K562 (cell line): ENCODE measurements around the gene LGALS3. TPM values are rescaled to one million over a fixed set of nuclear protein-coding genes. Genes with fewer than 3 reads are reported as not detected.
A peak's percentile ranks its signal among the peaks of the same experiment; 100 is the strongest.

Experiments used
- ATAC-seq: fragments of 200-7000 bp; cut with Tn5 transposase; 3 replicates; pipeline ENCODE4 v1.9.1; 2020; ENCODE audit warnings: moderate library complexity
- BruUV-seq: library from RNA; stranded (reverse); fragments of 400-500 nt; replicated peaks from 2 replicates; lab custom pipeline; 2021; lab: Mats Ljungman, UMichigan
- CTCF ChIA-PET: fragments of 300-600 bp; formaldehyde crosslinking; extraction: SDS; loops from one replicate; lab custom pipeline; 2021; ENCODE audit warnings: low intra/inter-chr PET ratio; lab: Yijun Ruan, JAX
- POLR2A ChIA-PET: fragments of 300-600, 350-650 bp; sonication (Branson Sonifier 250); formaldehyde crosslinking; extraction: SDS; loops from one replicate; lab custom pipeline; 2021; ENCODE audit warnings: antibody characterized with exemption, inconsistent platforms; lab: Yijun Ruan, JAX
- DNase-seq, 4 experiments: peaks; one replicate each; pipeline versions ENCODE4 v3.0.0 to v3.0.0-alpha.2; 2011 to 2018; ENCODE audit warnings: low spot score in 3 of 4, mixed read lengths in 3 of 4; ENCODE audit errors: extremely low read depth in 1 of 4
- FAIRE-seq: peaks from 2 replicates; lab custom pipeline; 2011; peaks lifted over from hg19 to GRCh38; lab: Jason Lieb, UNC
- H2AFZ ChIP-seq: 2 replicates; pipeline ENCODE4 v1.6.0; 2011; ENCODE audit warnings: low read depth, low read length, control low read depth, inconsistent platforms
- H3K27ac ChIP-seq: fragments of 200-600 bp; 3 replicates; pipeline ENCODE4 v1.8.0; 2011; ENCODE audit warnings: low read depth, mild to moderate bottlenecking, control low read depth, inconsistent platforms, low read length, moderate library complexity, mixed read lengths; ENCODE audit errors: extremely low read depth
- H3K27me3 ChIP-seq, 2 experiments: fragments of 300-600 bp in 1 of 2; 2 replicates in 1 of 2; 3 replicates in 1 of 2; pipeline versions ENCODE4 v1.6.0 to v1.8.0; 2011; ENCODE audit warnings: inconsistent platforms in 2 of 2, low read length in 2 of 2, mild to moderate bottlenecking in 1 of 2, mixed read lengths in 1 of 2, moderate library complexity in 1 of 2; ENCODE audit not compliant: control insufficient read depth in 2 of 2, insufficient read depth in 2 of 2
- H3K36me3 ChIP-seq: fragments of 300-600 bp; 3 replicates; pipeline ENCODE4 v1.8.0; 2011; ENCODE audit warnings: mild to moderate bottlenecking, low read length, inconsistent platforms; ENCODE audit not compliant: control insufficient read depth, insufficient read depth
- H3K4me1 ChIP-seq, 2 experiments: fragments of 200-600 bp in 1 of 2; replicated peaks in 1 of 2; 2 replicates in 1 of 2; 3 replicates in 1 of 2; pipeline versions ENCODE4 v1.5.1 to v1.8.0; 2011; ENCODE audit warnings: inconsistent platforms in 2 of 2, low read length in 2 of 2, mild to moderate bottlenecking in 1 of 2, mixed read lengths in 1 of 2, moderate library complexity in 1 of 2; ENCODE audit not compliant: control insufficient read depth in 2 of 2, insufficient read depth in 2 of 2
- H3K4me2 ChIP-seq: 2 replicates; pipeline ENCODE4 v1.6.1; 2011; ENCODE audit warnings: low read length, control low read depth, inconsistent platforms, mixed read lengths; ENCODE audit not compliant: insufficient read depth
- H3K4me3 ChIP-seq: fragments of 200-600 bp; sonication (generic), shearing (Covaris generic); 2 replicates; pipeline ENCODE4 v1.5.1; 2016; ENCODE audit warnings: control low read depth, inconsistent platforms
- H3K79me2 ChIP-seq: fragments of 200-600 bp; 3 replicates; pipeline ENCODE4 v1.8.0; 2011; ENCODE audit warnings: low read length, inconsistent platforms; ENCODE audit not compliant: control insufficient read depth, insufficient read depth
- H3K9ac ChIP-seq, 2 experiments: 2 replicates each; pipeline versions ENCODE4 v1.6.0 to v1.6.1; 2011; ENCODE audit warnings: low read depth in 2 of 2, low read length in 2 of 2, control low read depth in 1 of 2, inconsistent platforms in 1 of 2, mild to moderate bottlenecking in 1 of 2, mixed read lengths in 1 of 2; ENCODE audit not compliant: insufficient read depth in 1 of 2
- H3K9me1 ChIP-seq: one replicate; pipeline ENCODE4 v1.6.0; 2011; ENCODE audit warnings: inconsistent platforms, mild to moderate bottlenecking, low read length, moderate library complexity; ENCODE audit not compliant: control insufficient read depth, insufficient read depth
- H3K9me3 ChIP-seq: replicated peaks from 2 replicates; pipeline ENCODE4 v1.5.1; 2011; ENCODE audit warnings: low read depth, low read length, inconsistent platforms; ENCODE audit not compliant: control insufficient read depth, insufficient read depth
- H4K20me1 ChIP-seq: replicated peaks from 2 replicates; pipeline ENCODE4 v1.6.1; 2011; ENCODE audit warnings: low read length, inconsistent platforms, mixed read lengths; ENCODE audit not compliant: control insufficient read depth, insufficient read depth
- ETV1 ChIP-seq: fragments of 450-650 bp; conservative IDR thresholded peaks from 2 replicates; pipeline ENCODE4 v1.6.1; 2016; ENCODE audit warnings: missing genetic modification characterization, control low read depth, low read depth, missing compliant biosample characterization
- GATAD2B ChIP-seq: fragments of 450-650 bp; IDR thresholded peaks from 2 replicates; pipeline ENCODE4 v1.6.1; 2017; ENCODE audit warnings: mild to moderate bottlenecking, borderline replicate concordance
- MCM2 ChIP-seq: fragments of 450-650 bp; IDR thresholded peaks from 2 replicates; pipeline ENCODE4 v1.6.1; 2017; ENCODE audit warnings: low read depth, mild to moderate bottlenecking
- NFIC ChIP-seq: fragments of 450-650 bp; IDR thresholded peaks from 2 replicates; pipeline ENCODE4 v1.6.1; 2017; ENCODE audit warnings: mild to moderate bottlenecking, inconsistent platforms
- NR2C1 ChIP-seq, 2 experiments: fragments of 450-650 bp; IDR thresholded peaks; 2 replicates each; pipeline ENCODE4 v1.6.1; 2017; ENCODE audit warnings: mild to moderate bottlenecking in 2 of 2, antibody characterized with exemption in 1 of 2, inconsistent platforms in 1 of 2, missing compliant biosample characterization in 1 of 2, missing genetic modification characterization in 1 of 2
- NR2C2 ChIP-seq, 2 experiments: fragments of 200-800 bp in 1 of 2; sonication (Bioruptor generic) in 1 of 2; sonication (generic) in 1 of 2; formaldehyde crosslinking in 1 of 2; IDR thresholded peaks; 2 replicates each; pipeline versions ENCODE4 v1.6.1 to v1.8.0; 2016 to 2022; ENCODE audit warnings: mild to moderate bottlenecking in 1 of 2, missing compliant biosample characterization in 1 of 2, missing genetic modification characterization in 1 of 2, missing genetic modification reagents in 1 of 2
- SRSF9 ChIP-seq: fragments of 200-400 bp; formaldehyde crosslinking; IDR thresholded peaks from 2 replicates; pipeline ENCODE4 v1.6.1; 2017; ENCODE audit warnings: low read depth, low read length, borderline replicate concordance
- ZFP36 ChIP-seq: fragments of 150-350 bp; IDR thresholded peaks from 2 replicates; pipeline ENCODE4 v1.6.1; 2018; ENCODE audit warnings: low read length, low read depth; ENCODE audit not compliant: partially characterized antibody
- WGBS: fragments of 100-300 bp; shearing (Covaris generic); methylation state at CpG from one replicate; pipeline ENCODE4 v1.1.6; 2016; ENCODE audit warnings: low coverage, mixed read lengths; ENCODE audit not compliant: insufficient coverage; ENCODE audit errors: missing lambda C conversion rate; 5-methylcytosine and 5-hydroxymethylcytosine counted together
- in situ Hi-C: fragments of 300-500 bp; cut with MboI; formaldehyde crosslinking; loops from 4 replicates; pipeline ENCODE4 v1.15.0; 2018; ENCODE audit warnings: inconsistent platforms, mixed read lengths
- intact Hi-C: fragments of 100-400 bp; cut with micrococcal nuclease; formaldehyde crosslinking; loops from 2 replicates; pipeline ENCODE4 v1.14.2; 2022
- polyA plus RNA-seq, 8 experiments: library from polyadenylated mRNA; depleted of rRNA in 4 of 8; stranded (reverse) in 5 of 8; unstranded in 3 of 8; fragments of >200 nt; fragmentation: Nextera tagmentation in 2 of 8; fragmentation: Illumina TruSeq in 1 of 8; extraction: Ambion mirVana in 2 of 8; extraction: Trizol in 1 of 8; gene quantifications; 2 replicates each; pipeline versions ENCODE4 v1.2.1 to v1.2.3, GENCODE V29; 2011 to 2014; ENCODE audit warnings: inconsistent platforms in 1 of 8, missing spikeins in 1 of 8
- total RNA-seq, 7 experiments: library from RNA; depleted of rRNA in 6 of 7; stranded (reverse); fragments of >200 nt in 6 of 7; fragmentation: Illumina TruSeq in 2 of 7; extraction: Trizol in 2 of 7; gene quantifications; 2 replicates each; pipeline versions ENCODE4 v1.2.1 to v1.2.3, GENCODE V29; 2011 to 2021; ENCODE audit warnings: low replicate concordance in 1 of 7
- TF ChIP-seq, protein P1 (sequence below), 2 experiments: fragments of 450-650 bp; formaldehyde crosslinking in 1 of 2; IDR thresholded peaks; 2 replicates each; pipeline versions ENCODE4 v1.4.0 to v1.6.1; 2014 to 2020; ENCODE audit warnings: mild to moderate bottlenecking in 2 of 2, borderline replicate concordance in 1 of 2, low read depth in 1 of 2

LGALS3 gene
- total and polyA plus RNA-seq, 9 of the 15 experiments (the other 6 are each of a cell fraction or from before 2014, with no cell fraction given), result 0.04 to 1.9 (median 1.1) TPM

DNA sequence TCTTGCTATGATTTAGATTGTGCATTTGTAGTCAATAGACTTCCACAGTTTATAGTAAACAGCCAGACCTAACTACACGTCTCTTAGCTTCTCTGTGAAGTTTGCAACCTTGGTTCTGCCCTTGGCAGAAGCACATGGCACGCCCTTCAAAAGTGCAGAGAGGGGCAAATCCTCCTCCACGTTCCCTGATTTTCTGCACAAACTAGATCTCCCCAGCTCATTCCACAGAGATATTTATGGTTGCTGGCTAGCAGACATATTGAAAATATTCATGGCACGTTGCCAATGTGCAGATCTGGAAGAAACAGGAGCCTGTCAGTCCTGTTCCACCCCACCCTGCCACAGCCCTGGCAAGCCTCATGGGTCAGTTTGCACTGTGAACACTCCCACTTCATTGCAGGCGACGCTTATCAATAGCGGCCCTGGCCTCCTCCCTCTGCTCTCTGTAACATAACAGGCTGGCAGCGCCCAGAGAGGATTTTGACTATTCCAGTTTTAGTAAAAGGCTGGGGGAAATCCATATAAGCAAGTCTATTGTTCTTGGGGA, 6.5 kb upstream of the LGALS3 start:
- Histone ChIP-seq H3K4me2 (no peak overlapping the region), H3K9me1 (no peaks in the 10 kb centered on the region)

More for the DNA sequence above, 6.5 kb upstream of the LGALS3 start:
- ChIA-PET POLR2A (interaction anchor here (0.6 to 0.7 kb wide), 2 partner anchors 17 to 70 kb away, joined by 3 read pairs; no protein-coding TSS in a partner anchor), CTCF (no interaction called here)
- Histone ChIP-seq H3K27ac (no peak overlapping the region), H4K20me1 (no peaks in the 10 kb centered on the region), H3K9ac (peak overlapping the region in 1 of 2 experiments; percentile 55; a peak in 1 of 4 replicates), H2AFZ (0 out of 2 replicates have a peak overlapping the region, but pooled peaks have one; percentile 28), H3K4me3 (no peak overlapping the region), H3K36me3 (no peaks in the 10 kb centered on the region), H3K27me3 (no peaks in the 10 kb centered on the region), H3K9me3 (no peaks in the 10 kb centered on the region), H3K4me1 (peaks cover 13 to 23% of the 10 kb centered on the region in 2 experiments; a peak in 4 of 5 replicates), H3K79me2 (no peaks in the 10 kb centered on the region)
- intact Hi-C loops (no loop called here), in situ Hi-C loops (no loop called here)
- 21% methylated on average over 8 of the region's 8 CpGs for WGBS
- DNase-seq, result peak in 2 of 4 experiments; percentile 54 to 64
- BruUV-seq, result no TSS peak
- FAIRE-seq, result peak; percentile 60
- TF ChIP-seq MCM2 (no peak), NR2C2 (CRISPR knock-in tag; IDR thresholded peaks at IDR 0.05) (no peak), NR2C2 (tag; IDR thresholded peaks at IDR 0.05) (peak; percentile 9; the same call in 1 of the 2 replicates), SRSF9 (no peak), NR2C1 (IDR thresholded peaks at IDR 0.05) (peak; percentile 2; the same call in 1 of the 2 replicates), NR2C1 (tag; IDR thresholded peaks at IDR 0.05) (no peak), NFIC (peak; percentile 88), GATAD2B (no peak), ETV1 (tag) (no peak), ZFP36 (no peak)
- TF ChIP-seq, protein P1, sequence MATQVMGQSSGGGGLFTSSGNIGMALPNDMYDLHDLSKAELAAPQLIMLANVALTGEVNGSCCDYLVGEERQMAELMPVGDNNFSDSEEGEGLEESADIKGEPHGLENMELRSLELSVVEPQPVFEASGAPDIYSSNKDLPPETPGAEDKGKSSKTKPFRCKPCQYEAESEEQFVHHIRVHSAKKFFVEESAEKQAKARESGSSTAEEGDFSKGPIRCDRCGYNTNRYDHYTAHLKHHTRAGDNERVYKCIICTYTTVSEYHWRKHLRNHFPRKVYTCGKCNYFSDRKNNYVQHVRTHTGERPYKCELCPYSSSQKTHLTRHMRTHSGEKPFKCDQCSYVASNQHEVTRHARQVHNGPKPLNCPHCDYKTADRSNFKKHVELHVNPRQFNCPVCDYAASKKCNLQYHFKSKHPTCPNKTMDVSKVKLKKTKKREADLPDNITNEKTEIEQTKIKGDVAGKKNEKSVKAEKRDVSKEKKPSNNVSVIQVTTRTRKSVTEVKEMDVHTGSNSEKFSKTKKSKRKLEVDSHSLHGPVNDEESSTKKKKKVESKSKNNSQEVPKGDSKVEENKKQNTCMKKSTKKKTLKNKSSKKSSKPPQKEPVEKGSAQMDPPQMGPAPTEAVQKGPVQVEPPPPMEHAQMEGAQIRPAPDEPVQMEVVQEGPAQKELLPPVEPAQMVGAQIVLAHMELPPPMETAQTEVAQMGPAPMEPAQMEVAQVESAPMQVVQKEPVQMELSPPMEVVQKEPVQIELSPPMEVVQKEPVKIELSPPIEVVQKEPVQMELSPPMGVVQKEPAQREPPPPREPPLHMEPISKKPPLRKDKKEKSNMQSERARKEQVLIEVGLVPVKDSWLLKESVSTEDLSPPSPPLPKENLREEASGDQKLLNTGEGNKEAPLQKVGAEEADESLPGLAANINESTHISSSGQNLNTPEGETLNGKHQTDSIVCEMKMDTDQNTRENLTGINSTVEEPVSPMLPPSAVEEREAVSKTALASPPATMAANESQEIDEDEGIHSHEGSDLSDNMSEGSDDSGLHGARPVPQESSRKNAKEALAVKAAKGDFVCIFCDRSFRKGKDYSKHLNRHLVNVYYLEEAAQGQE (IDR thresholded peaks at IDR 0.05; ENCODE audit: borderline replicate concordance), result 0 out of 2 replicates have a peak, but pooled peaks have one; percentile 12
- TF ChIP-seq, protein P1 (CRISPR knock-in tag; IDR thresholded peaks at IDR 0.05; ENCODE audit: low read depth), result no peak
- ATAC-seq, result peak; percentile 58
